GM12878 (cell line): Measurements from ENCODE around the gene FGD4. TPM values are rescaled to one million over a fixed set of nuclear protein-coding genes. Genes with fewer than 3 reads are reported as not detected.

Source experiments
- ATAC-seq: fragments of 200-7000 bp; cut with Tn5 transposase; 3 replicates; pipeline ENCODE4 v1.9.1; 2020; ENCODE audit warnings: mild to moderate bottlenecking, moderate library complexity
- BruUV-seq: library from RNA; stranded (reverse); fragments of 400-500 nt; replicated peaks from 2 replicates; lab custom pipeline; 2021; lab: Mats Ljungman, UMichigan
- CTCF ChIA-PET: fragments of 300-600 bp; sonication (Branson Sonifier 250); formaldehyde crosslinking; extraction: SDS; loops from one replicate; lab custom pipeline; 2021; ENCODE audit warnings: inconsistent platforms; lab: Yijun Ruan, JAX
- POLR2A ChIA-PET: fragments of 350-600 bp; formaldehyde crosslinking; extraction: SDS; loops from one replicate; lab custom pipeline; 2021; ENCODE audit warnings: inconsistent platforms; lab: Charles Lee
- RAD21 ChIA-PET: fragments of 300-600 bp; sonication (Branson Sonifier 250); formaldehyde crosslinking; loops from one replicate; lab custom pipeline; 2023; ENCODE audit warnings: antibody characterized with exemption; ENCODE audit not compliant: unreplicated experiment; lab: Charles Lee
- SMC1A ChIA-PET: fragments of 300-600 bp; sonication (Branson Sonifier 250); formaldehyde crosslinking; loops from one replicate; lab custom pipeline; 2023; ENCODE audit not compliant: unreplicated experiment, uncharacterized antibody; lab: Charles Lee
- DNase-seq: peaks from one replicate; pipeline ENCODE4 v3.0.0-alpha.2; 2011; ENCODE audit warnings: low read depth, low spot score
- FAIRE-seq: peaks from 3 replicates; lab custom pipeline; 2011; peaks lifted over from hg19 to GRCh38; lab: Jason Lieb, UNC
- H2AFZ ChIP-seq: 2 replicates; pipeline ENCODE4 v1.6.0; 2011; ENCODE audit warnings: low read depth, low read length, control low read depth; ENCODE audit not compliant: control insufficient read depth
- H3K27ac ChIP-seq: 2 replicates; pipeline ENCODE4 v1.5.1; 2011; ENCODE audit warnings: control low read depth; ENCODE audit not compliant: control insufficient read depth, insufficient read depth
- H3K27me3 ChIP-seq, 2 experiments: replicated peaks in 1 of 2; 2 replicates each; pipeline versions ENCODE4 v1.6.0 to v1.6.1; 2011; ENCODE audit warnings: low read length in 1 of 2; ENCODE audit not compliant: control insufficient read depth in 2 of 2, insufficient read depth in 2 of 2
- H3K36me3 ChIP-seq, 2 experiments: 2 replicates each; pipeline ENCODE4 v1.5.1; 2011; ENCODE audit warnings: low read length in 1 of 2; ENCODE audit not compliant: control insufficient read depth in 2 of 2, insufficient read depth in 2 of 2
- H3K4me1 ChIP-seq: 2 replicates; pipeline ENCODE4 v1.6.1; 2011; ENCODE audit warnings: mild to moderate bottlenecking, low read length, moderate library complexity, mixed read lengths; ENCODE audit not compliant: control insufficient read depth, insufficient read depth
- H3K4me2 ChIP-seq: 2 replicates; pipeline ENCODE4 v1.6.0; 2011; ENCODE audit warnings: control low read depth; ENCODE audit not compliant: control insufficient read depth, insufficient read depth
- H3K4me3 ChIP-seq: fragments of 200-600 bp; sonication (generic); 2 replicates; pipeline ENCODE4 v1.5.1; 2016
- H3K79me2 ChIP-seq: 2 replicates; pipeline ENCODE4 v1.6.0; 2011; ENCODE audit warnings: low read length; ENCODE audit not compliant: control insufficient read depth, insufficient read depth
- H3K9ac ChIP-seq: 2 replicates; pipeline ENCODE4 v1.8.0; 2011; ENCODE audit warnings: low read length, control low read depth, mixed read lengths; ENCODE audit not compliant: control insufficient read depth, insufficient read depth
- H3K9me3 ChIP-seq: replicated peaks from 3 replicates; pipeline ENCODE4 v1.5.1; 2011; ENCODE audit warnings: mild to moderate bottlenecking, low read length; ENCODE audit not compliant: control insufficient read depth, insufficient read depth
- H4K20me1 ChIP-seq: 2 replicates; pipeline ENCODE4 v1.6.0; 2011; ENCODE audit not compliant: control insufficient read depth, insufficient read depth
- CHD1 ChIP-seq: IDR thresholded peaks from 2 replicates; pipeline ENCODE4 v1.6.1; 2012; ENCODE audit warnings: low read depth, low read length, improper control_type of control experiment
- EP300 ChIP-seq, 2 experiments: fragments of 150-350 bp in 1 of 2; IDR thresholded peaks; 2 replicates each; pipeline ENCODE4 v1.6.1; 2011 to 2012; ENCODE audit warnings: low read depth in 2 of 2, low read length in 2 of 2, borderline replicate concordance in 1 of 2, improper control_type of control experiment in 1 of 2, inconsistent platforms in 1 of 2; ENCODE audit not compliant: control insufficient read depth in 1 of 2
- MEF2A ChIP-seq: IDR thresholded peaks from 2 replicates; pipeline ENCODE4 v1.6.1; 2011; ENCODE audit warnings: low read depth, mild to moderate bottlenecking, low read length, moderate library complexity; ENCODE audit not compliant: insufficient read depth
- NBN ChIP-seq: fragments of 450-650 bp; IDR thresholded peaks from 2 replicates; pipeline ENCODE4 v1.6.1; 2016
- RFX5 ChIP-seq: IDR thresholded peaks from 2 replicates; pipeline ENCODE4 v1.6.1; 2011; ENCODE audit warnings: low read depth, low read length, improper control_type of control experiment
- WRNIP1 ChIP-seq: IDR thresholded peaks from 2 replicates; pipeline ENCODE4 v1.6.1; 2011; ENCODE audit warnings: low read depth, low read length, improper control_type of control experiment, borderline replicate concordance
- WGBS: methylation state at CpG from one replicate; pipeline ENCODE4 v1.1.6; 2016; ENCODE audit warnings: low lambda C conversion rate; ENCODE audit not compliant: insufficient replicate concordance, insufficient coverage; ENCODE audit errors: missing lambda C conversion rate; 5-methylcytosine and 5-hydroxymethylcytosine counted together
- in situ Hi-C: fragments of 300-500 bp; cut with MboI; formaldehyde crosslinking; loops from 9 replicates; pipeline ENCODE4 v1.14.3; 2018; ENCODE audit warnings: mixed read lengths
- intact Hi-C: fragments of 100-400 bp; cut with micrococcal nuclease; formaldehyde crosslinking; loops from one replicate; pipeline ENCODE4 v1.14.2; 2022; ENCODE audit not compliant: unreplicated experiment
- polyA plus RNA-seq, 11 experiments: library from polyadenylated mRNA; depleted of rRNA in 4 of 11; unstranded in 6 of 11; stranded (reverse) in 5 of 11; fragments of >200 nt; fragmentation: Nextera tagmentation in 4 of 11; fragmentation: Illumina TruSeq in 1 of 11; extraction: Ambion mirVana in 4 of 11; extraction: Trizol in 1 of 11; gene quantifications; 1 replicate in 1 of 11; 2 replicates in 10 of 11; pipeline versions ENCODE4 v1.2.1 to v1.2.3, GENCODE V29; 2011 to 2016; ENCODE audit warnings: inconsistent platforms in 2 of 11, missing spikeins in 2 of 11, low read depth in 1 of 11
- total RNA-seq, 4 experiments: library from RNA; depleted of rRNA in 3 of 4; stranded (reverse); fragments of >200 nt in 3 of 4; fragmentation: Illumina TruSeq in 1 of 4; extraction: Trizol in 1 of 4; gene quantifications; 2 replicates each; pipeline versions ENCODE4 v1.2.1 to v1.2.3, GENCODE V29; 2013 to 2021
- TF ChIP-seq, protein P1 (sequence below): IDR thresholded peaks from 2 replicates; pipeline ENCODE4 v1.6.1; 2012; ENCODE audit warnings: low read length, inconsistent platforms

FGD4 gene
- total and polyA plus RNA-seq, 10 of the 15 experiments (the other 5 are each of a cell fraction or from before 2014, with no cell fraction given): 0.01 to 0.18 (median 0.08) TPM; not detected in 3

DNA sequence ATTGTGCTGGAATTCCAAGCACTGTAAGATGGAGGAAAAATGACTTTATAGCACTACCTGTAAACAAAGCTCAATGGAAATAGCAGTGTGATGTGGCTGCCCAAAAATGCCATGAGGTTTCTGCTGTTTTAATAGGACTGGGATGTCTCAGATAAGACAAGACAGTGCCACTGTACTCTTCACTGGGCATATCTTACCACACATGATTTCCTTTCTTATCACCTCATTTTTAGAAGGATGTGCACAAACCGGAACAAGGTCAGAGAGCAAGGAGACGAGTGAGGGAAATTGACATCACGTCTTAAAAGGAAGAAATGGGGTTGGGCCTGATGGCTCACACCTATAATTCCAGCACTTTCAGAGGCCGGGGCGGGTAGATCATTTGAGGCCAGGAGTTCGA, 38.4 kb upstream of the FGD4 start:
- Histone ChIP-seq H3K36me3 (no peaks in the 10 kb centered on the region), H3K4me3 (no peak overlapping the region), H3K79me2 (no peaks in the 10 kb centered on the region), H2AFZ (no peak overlapping the region), H3K4me1 (no peaks in the 10 kb centered on the region), H4K20me1 (no peaks in the 10 kb centered on the region), H3K9me3 (no peaks in the 10 kb centered on the region), H3K27ac (no peak overlapping the region), H3K9ac (no peak overlapping the region), H3K27me3 (no peaks in the 10 kb centered on the region), H3K4me2 (no peak overlapping the region)
- RAD21 ChIA-PET: no interaction called here
- in situ Hi-C loops: loop anchor here (5.0 to 25.0 kb wide), 2 partner anchors 311 to 1651 kb away; partner anchors contain the start of gene ALG10
- ATAC-seq: no peak
- intact Hi-C loops: loop anchor here (10.0 kb wide), 1 partner anchor 394 kb away; the partner anchor contains the start of gene YARS2
- no TSS peak for BruUV-seq
- SMC1A ChIA-PET: interaction anchor here (1.4 to 1.5 kb wide), 2 partner anchors 19 to 708 kb away, joined by 3 to 4 read pairs; no protein-coding TSS in a partner anchor
- no peak for DNase-seq
- POLR2A ChIA-PET: no interaction called here
- CTCF ChIA-PET: no interaction called here
- FAIRE-seq: no peak
- 96% methylated on average over 6 of the region's 6 CpGs for WGBS
- TF ChIP-seq RFX5: no peak
- no peak for TF ChIP-seq MEF2A
- no peak for TF ChIP-seq EP300 (IDR thresholded peaks at IDR 0.05; ENCODE audit: borderline replicate concordance in 1 of 2, control insufficient read depth in 1 of 2, low read depth in 2 of 2, low read length in 2 of 2)
- TF ChIP-seq, protein P1, sequence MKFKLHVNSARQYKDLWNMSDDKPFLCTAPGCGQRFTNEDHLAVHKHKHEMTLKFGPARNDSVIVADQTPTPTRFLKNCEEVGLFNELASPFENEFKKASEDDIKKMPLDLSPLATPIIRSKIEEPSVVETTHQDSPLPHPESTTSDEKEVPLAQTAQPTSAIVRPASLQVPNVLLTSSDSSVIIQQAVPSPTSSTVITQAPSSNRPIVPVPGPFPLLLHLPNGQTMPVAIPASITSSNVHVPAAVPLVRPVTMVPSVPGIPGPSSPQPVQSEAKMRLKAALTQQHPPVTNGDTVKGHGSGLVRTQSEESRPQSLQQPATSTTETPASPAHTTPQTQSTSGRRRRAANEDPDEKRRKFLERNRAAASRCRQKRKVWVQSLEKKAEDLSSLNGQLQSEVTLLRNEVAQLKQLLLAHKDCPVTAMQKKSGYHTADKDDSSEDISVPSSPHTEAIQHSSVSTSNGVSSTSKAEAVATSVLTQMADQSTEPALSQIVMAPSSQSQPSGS: no peak
- TF ChIP-seq WRNIP1: no peak
- no peak for TF ChIP-seq CHD1
- TF ChIP-seq NBN: no peak
